GM19099 (cell line): Measurements from ENCODE around the gene TMEFF2.

Source experiments
- POLR2A ChIP-seq: IDR thresholded peaks from 3 replicates; pipeline ENCODE4 v1.6.1; 2011; ENCODE audit warnings: low read depth; ENCODE audit not compliant: insufficient read length; ENCODE audit errors: extremely low read depth

Gene TMEFF2

GRCh38 chr2:192117705-192118104, 77.0 kb downstream of the TMEFF2 start:
- TF ChIP-seq POLR2A: no peak

- TF ChIP-seq POLR2A: no peak
These were observed 95.0 kb downstream of the TMEFF2 start for GRCh38 chr2:192099742-192100141.

- TF ChIP-seq POLR2A: no peak
These were observed 95.8 kb downstream of the TMEFF2 start for GRCh38 chr2:192098814-192099491.

- no peak for TF ChIP-seq POLR2A
These were observed 103.3 kb downstream of the TMEFF2 start for GRCh38 chr2:192091476-192091875.

DNA sequence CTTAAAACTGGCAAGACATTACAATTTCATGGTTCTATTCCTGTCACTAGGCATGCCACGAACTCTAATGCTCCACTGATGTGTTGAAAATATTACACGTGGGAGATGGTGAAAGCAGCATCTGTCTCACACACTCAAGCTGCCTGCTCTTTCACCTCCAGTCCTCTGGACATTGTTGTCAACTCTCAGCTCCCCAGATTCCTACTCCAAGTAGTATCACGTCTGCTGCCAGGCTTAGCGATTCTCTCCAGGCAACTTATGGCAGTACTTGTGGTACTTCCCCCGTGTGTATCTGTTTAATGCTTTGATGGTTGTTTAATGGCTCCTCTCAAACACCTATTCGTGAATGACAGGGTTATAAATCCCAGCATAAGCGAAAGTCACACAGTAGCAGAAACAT, 103.8 kb downstream of the TMEFF2 start:
- no peak for TF ChIP-seq POLR2A

DNA sequence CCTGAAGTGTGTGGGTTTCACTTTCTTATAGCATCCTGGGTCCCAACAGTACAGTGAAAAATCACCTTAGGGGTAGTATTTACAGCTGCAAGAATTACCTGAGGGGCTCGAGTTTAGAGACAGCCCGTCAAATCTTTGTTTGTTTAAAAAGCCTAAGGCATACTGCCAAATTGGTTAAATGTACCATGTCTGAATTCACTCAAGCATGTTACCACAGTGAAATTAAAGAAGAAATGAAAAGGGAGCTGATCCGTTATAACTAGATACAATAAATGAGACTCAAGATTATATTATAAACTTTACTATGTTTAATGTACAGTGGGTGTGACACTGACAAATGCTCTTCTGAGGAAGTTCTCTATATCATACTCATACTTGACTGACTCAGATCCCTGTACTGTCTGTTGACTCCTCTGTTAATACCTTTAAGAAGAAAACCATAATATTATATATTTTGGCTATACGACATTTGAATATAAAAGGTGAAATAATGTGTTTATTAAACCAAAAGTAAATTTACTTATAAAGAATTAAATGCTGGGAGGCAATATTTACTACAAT, 107.3 kb downstream of the TMEFF2 start:
- no peak for TF ChIP-seq POLR2A

DNA sequence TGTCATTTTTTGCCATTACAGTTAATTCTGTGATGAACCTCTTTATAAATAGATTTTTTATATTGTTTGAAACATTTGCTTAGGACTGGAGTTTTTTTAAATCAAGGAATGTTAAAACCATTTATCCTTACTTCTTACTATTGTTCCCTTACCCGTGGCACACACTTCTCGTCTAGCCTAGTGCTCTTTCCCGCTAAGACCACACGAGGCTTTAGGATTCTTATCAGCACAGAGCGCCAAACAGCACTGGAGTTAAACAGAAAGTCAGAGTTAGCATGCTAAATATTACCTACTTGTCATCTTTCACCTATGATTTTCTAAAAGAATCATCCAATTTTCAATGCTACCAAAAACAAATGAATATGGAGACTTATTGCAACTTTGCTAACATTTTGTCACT, 112.6 kb downstream of the TMEFF2 start:
- TF ChIP-seq POLR2A: no peak

GRCh38 chr2:192073878-192074277, 120.9 kb downstream of the TMEFF2 start:
- TF ChIP-seq POLR2A: no peak

GRCh38 chr2:192072778-192073177, 122.0 kb downstream of the TMEFF2 start:
- TF ChIP-seq POLR2A: no peak

DNA sequence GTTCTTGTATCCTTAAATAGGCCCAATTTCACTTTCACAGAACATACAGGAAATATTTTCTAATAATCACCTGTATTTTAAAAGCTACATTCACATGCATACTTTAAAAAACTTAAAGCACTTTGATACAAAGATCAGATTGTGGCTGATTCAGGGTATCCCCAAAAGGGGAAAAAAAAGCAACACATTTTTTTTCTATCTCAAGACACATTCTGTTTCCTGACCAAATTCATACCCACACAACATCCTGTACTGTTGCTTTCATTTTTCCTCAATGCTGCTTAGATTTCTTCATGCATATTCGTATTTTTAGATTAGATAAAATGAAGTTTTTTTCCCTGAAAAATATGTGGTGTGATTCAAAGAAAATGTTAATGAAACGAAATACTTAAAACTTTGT, 122.5 kb downstream of the TMEFF2 start:
- TF ChIP-seq POLR2A: no peak

DNA sequence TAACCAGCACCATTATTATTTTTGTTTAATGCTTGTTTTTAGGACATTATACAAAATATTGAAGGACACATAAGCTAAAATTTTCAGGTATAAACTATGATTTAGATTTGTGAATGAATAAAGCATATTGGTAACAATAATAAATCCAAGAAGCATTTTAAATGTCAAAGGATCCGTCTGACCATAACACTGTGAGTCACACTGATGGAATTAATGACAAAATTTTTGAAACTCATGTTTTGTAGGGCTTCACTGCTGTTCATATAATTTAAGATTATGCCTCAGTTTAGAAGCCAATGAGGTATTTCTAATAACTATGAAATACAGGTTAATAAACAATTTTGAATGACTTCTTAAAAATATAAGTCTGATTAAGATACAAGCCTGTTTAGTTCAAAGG, 124.6 kb downstream of the TMEFF2 start:
- no peak for TF ChIP-seq POLR2A

DNA sequence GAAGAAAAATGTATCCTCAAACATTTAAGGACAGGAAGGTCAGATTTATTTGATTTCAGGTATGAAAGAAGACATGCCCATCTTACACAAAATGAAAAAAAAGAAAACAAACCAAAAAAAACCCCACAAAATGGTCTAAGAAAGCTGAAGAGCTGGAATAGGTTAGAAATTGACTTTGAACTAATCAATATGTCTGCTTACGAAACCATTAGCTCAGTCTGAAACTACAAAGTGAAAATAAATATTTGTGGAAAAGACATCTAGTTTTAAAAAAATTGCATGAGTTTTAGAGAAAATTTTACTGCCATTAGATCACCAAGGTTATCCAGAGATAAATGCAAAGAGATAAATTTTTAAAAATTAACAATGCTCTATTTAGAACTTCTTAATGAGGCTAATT, 125.3 kb downstream of the TMEFF2 start:
- TF ChIP-seq POLR2A: no peak

DNA sequence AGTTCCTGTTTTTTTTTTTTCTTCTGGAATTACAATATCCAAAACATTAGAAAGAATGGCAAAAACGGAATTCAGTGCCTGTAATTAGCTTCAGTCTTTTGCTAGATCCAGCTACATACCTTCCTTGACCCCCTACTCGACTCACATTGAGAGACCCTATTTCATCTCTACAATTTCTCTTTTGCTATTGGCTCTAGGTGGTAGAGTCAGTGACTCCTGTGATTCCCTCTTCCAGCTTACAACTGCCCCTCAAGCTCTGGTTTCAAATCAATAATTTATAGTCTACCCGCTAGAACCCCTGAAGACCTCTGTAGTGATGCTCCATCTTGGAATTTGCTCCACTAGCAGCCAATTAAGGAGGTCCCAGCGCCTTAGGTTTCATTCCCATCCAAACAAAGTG, 125.8 kb downstream of the TMEFF2 start:
- TF ChIP-seq POLR2A: no peak

- no peak for TF ChIP-seq POLR2A
These were observed 127.1 kb downstream of the TMEFF2 start for GRCh38 chr2:192067631-192068030.

DNA sequence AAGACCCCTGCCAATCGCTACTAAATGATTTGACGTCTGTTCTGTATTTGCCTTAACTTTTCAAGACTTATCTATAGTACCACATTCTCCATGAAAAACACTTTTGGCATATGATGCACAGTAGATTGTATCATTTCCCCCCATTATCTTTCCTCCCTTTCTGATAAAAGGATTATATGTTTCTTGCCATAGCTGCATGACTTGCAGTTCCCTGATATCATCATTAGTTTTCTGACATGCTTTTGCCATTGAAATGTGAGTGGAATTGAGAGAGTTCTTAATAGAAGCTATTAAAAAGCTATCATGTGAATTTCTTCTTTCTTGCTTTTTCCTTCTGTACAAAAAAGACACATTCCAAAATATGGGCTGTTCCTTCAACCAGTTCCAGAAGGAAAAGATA, 130.3 kb downstream of the TMEFF2 start:
- no peak for TF ChIP-seq POLR2A

DNA sequence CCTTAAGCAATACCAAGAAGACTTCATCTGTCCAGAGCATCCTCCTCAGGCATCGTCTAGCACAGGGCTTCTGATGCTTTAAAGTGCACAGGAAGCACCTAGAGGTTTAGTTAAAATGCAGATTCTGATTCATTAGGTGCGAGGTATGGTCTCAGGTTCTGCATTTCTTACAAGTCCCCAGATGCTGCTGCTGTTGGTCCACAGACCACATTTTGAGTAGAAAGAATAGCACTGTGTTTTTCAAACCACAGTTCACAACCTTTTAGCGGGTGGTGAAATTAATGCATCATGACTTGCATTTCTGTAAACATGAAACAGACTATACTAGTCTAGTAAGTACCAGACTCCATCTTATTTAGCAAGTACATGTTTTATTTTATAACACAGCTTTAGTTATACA, 134.6 kb downstream of the TMEFF2 start:
- TF ChIP-seq POLR2A: no peak

GRCh38 chr2:192059266-192059665, 135.5 kb downstream of the TMEFF2 start:
- TF ChIP-seq POLR2A: no peak
